GM12891 (cell line): ENCODE data around the gene NCAPD2.

Experiments
- POLR2A ChIP-seq: IDR thresholded peaks from 2 replicates; pipeline ENCODE4 v1.6.1; 2011; ENCODE audit warnings: low read depth, low read length, control low read depth
- SPI1 ChIP-seq: IDR thresholded peaks from 2 replicates; pipeline ENCODE4 v1.6.1; 2011; ENCODE audit warnings: low read depth, low read length, control low read depth
- TAF1 ChIP-seq: IDR thresholded peaks from 2 replicates; pipeline ENCODE4 v1.6.1; 2011; ENCODE audit warnings: low read depth, low read length, control low read depth

DNA sequence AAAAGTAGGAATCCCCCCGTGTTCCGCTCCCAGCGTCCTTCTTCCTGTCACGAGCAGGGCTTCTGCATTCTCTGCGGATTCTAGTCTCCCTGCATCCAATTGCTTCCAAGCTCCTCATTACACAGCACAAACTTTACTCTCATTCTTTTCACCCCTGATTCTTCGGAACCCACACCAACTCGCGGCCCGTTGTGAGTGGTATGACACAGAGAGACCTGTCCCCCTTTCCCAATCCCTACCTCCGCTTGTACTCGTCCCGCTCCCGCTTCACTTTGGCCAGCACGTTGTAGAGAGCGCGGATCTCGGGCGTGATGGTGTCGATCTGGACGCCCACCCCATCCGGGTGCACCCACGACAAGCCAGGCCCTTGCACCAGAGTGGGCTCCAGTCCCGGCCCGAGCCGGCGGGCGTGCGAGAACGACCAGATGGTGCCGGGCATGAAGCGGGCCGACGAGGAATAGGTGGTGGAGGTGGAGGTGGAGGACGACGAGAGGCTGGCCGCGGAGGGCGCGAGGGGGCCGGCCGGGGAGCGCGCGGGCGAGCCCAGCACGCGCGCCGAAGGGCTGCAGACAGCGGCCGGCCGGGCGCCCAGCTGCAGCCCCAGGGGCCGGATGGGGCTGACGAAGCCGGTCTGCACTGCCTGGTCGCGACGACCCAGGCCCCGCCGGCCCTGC, 61.3 kb downstream of the NCAPD2 start:
- TF ChIP-seq SPI1 (no peak), TAF1 (no peak), POLR2A (no peak)
